ENCODE data around the gene ZNF84. TPM values are rescaled to one million over a fixed set of nuclear protein-coding genes. Genes with fewer than 3 reads are reported as not detected.

The ZNF84 gene
- total RNA-seq, 1 donor from 2014 or later = 33.7 TPM

DNA sequence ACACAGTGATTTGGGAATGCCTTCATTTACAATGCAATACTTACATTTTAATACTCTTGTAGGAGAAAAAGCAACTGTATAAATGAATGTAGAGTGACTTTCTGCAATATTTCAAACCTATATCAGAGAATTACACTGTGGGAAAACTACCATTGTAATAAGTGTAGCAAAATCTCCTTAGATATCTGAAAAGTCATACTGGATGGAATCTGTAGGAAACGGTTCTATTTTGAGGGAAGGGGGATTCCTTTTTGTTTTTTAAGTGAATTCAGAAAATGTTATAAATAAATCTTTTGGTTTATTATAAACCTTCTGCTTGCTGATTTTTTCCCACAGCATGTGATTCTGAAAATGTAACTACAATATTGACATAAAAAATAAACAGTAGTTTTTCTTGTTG lies 69.8 kb downstream of the ZNF84 start:
- Histone ChIP-seq H3K4me1 (ENCODE audit: insufficient read depth, low read length) (no peaks in the 10 kb centered on the region), H3K9me3 (ENCODE audit: insufficient read depth, low read depth, low read length) (peaks cover 54% of the 10 kb centered on the region), H3K79me2 (ENCODE audit: insufficient read depth, low read length) (no peaks in the 10 kb centered on the region), H4K20me1 (ENCODE audit: insufficient read depth, low read length) (no peaks in the 10 kb centered on the region), H3K27ac (ENCODE audit: low read depth, low read length) (no peak overlapping the region), H3K36me3 (ENCODE audit: insufficient read depth, low read length) (peaks cover 39% of the 10 kb centered on the region), H3K4me3 (ENCODE audit: insufficient read depth, low read depth, low read length) (no peak overlapping the region), H3K27me3 (ENCODE audit: insufficient read depth, low read length) (no peaks in the 10 kb centered on the region), H3K9ac (ENCODE audit: low read length) (no peak overlapping the region), H2AFZ (ENCODE audit: low read depth, low read length) (no peak overlapping the region), H3K4me2 (ENCODE audit: low read length) (no peak overlapping the region)
- Mint-ChIP-seq H3K36me3 (ENCODE audit: low read depth, unreplicated experiment) (peaks cover 75% of the 10 kb centered on the region), H3K27me3 (ENCODE audit: low read depth, unreplicated experiment) (no peaks in the 10 kb centered on the region), H3K4me1 (ENCODE audit: low read depth, unreplicated experiment) (no peaks in the 10 kb centered on the region), H3K9me3 (ENCODE audit: unreplicated experiment) (peaks cover 85% of the 10 kb centered on the region), H3K27ac (ENCODE audit: unreplicated experiment) (no peak overlapping the region), H3K4me3 (ENCODE audit: unreplicated experiment) (no peak overlapping the region)
- FAIRE-seq (no peak), DNase-seq (ENCODE audit: low read depth) (no peak)
- TF ChIP-seq, protein P1, sequence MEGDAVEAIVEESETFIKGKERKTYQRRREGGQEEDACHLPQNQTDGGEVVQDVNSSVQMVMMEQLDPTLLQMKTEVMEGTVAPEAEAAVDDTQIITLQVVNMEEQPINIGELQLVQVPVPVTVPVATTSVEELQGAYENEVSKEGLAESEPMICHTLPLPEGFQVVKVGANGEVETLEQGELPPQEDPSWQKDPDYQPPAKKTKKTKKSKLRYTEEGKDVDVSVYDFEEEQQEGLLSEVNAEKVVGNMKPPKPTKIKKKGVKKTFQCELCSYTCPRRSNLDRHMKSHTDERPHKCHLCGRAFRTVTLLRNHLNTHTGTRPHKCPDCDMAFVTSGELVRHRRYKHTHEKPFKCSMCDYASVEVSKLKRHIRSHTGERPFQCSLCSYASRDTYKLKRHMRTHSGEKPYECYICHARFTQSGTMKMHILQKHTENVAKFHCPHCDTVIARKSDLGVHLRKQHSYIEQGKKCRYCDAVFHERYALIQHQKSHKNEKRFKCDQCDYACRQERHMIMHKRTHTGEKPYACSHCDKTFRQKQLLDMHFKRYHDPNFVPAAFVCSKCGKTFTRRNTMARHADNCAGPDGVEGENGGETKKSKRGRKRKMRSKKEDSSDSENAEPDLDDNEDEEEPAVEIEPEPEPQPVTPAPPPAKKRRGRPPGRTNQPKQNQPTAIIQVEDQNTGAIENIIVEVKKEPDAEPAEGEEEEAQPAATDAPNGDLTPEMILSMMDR (IDR thresholded peaks at IDR 0.05; ENCODE audit: insufficient read depth, low read depth, low read length) = no peak
- no peak for TF ChIP-seq EZH2 (IDR thresholded peaks at IDR 0.05; ENCODE audit: insufficient read depth, low read length)

DNA sequence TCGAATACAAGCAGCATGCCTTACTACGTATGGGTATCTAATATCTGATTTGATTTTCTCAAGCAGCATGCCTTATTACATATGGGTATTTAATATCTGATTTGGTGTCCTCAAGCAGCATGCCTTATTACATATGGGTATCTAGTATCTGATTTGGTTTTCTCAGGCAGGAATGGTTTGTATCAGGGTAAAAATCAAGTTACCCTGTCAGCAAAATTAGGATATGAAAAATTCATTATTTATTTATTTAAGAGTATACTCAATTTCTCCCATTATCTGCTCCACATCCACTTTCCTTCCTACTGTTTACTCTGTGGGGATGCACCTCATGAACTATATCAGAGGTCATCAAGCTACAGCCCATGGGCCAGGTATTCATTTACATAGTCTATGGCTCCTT lies 70.8 kb downstream of the ZNF84 start:
- Histone ChIP-seq H3K4me1 (ENCODE audit: insufficient read depth, low read length) (no peaks in the 10 kb centered on the region), H3K27me3 (ENCODE audit: insufficient read depth, low read length) (no peaks in the 10 kb centered on the region), H3K79me2 (ENCODE audit: insufficient read depth, low read length) (no peaks in the 10 kb centered on the region), H3K9ac (ENCODE audit: low read length) (no peak overlapping the region), H3K36me3 (ENCODE audit: insufficient read depth, low read length) (peaks cover 31% of the 10 kb centered on the region), H3K9me3 (ENCODE audit: insufficient read depth, low read depth, low read length) (peaks cover 54% of the 10 kb centered on the region), H3K4me3 (ENCODE audit: insufficient read depth, low read depth, low read length) (no peak overlapping the region), H3K27ac (ENCODE audit: low read depth, low read length) (no peak overlapping the region), H3K4me2 (ENCODE audit: low read length) (no peak overlapping the region), H4K20me1 (ENCODE audit: insufficient read depth, low read length) (no peaks in the 10 kb centered on the region), H2AFZ (ENCODE audit: low read depth, low read length) (no peak overlapping the region)
- no peak for TF ChIP-seq EZH2 (IDR thresholded peaks at IDR 0.05; ENCODE audit: insufficient read depth, low read length)
- TF ChIP-seq, protein P1 (IDR thresholded peaks at IDR 0.05; ENCODE audit: insufficient read depth, low read depth, low read length) = no peak
- FAIRE-seq (no peak), DNase-seq (ENCODE audit: low read depth) (no peak)
- Mint-ChIP-seq H3K36me3 (ENCODE audit: low read depth, unreplicated experiment) (peaks cover 69% of the 10 kb centered on the region), H3K27me3 (ENCODE audit: low read depth, unreplicated experiment) (no peaks in the 10 kb centered on the region), H3K4me1 (ENCODE audit: low read depth, unreplicated experiment) (no peaks in the 10 kb centered on the region), H3K9me3 (ENCODE audit: unreplicated experiment) (peaks cover 84% of the 10 kb centered on the region), H3K27ac (ENCODE audit: unreplicated experiment) (no peak overlapping the region), H3K4me3 (ENCODE audit: unreplicated experiment) (no peak overlapping the region)

Other genes starting within 250 kb of the ZNF84 start
- 86.7 and 97.8 TPM in 2 replicates for gene GOLGA3, start 208.6 kb upstream of the ZNF84 start, total RNA-seq
- 60.4 and 66.6 TPM in 2 replicates for gene CHFR, start 149.9 kb upstream of the ZNF84 start, total RNA-seq
- gene ZNF605, start 81.2 kb upstream of the ZNF84 start, total RNA-seq = 14.3 and 16.2 TPM in 2 replicates
- 11.7 and 12.3 TPM in 2 replicates for gene ZNF26, start 51.1 kb upstream of the ZNF84 start, total RNA-seq
- gene ZNF140, start 43.4 kb downstream of the ZNF84 start, total RNA-seq = 17.2 and 17.6 TPM in 2 replicates
- 1.2 TPM in 2 replicates for gene ZNF891, start 92.8 kb downstream of the ZNF84 start, total RNA-seq
- 7.3 and 7.6 TPM in 2 replicates for gene ZNF10, start 93.1 kb downstream of the ZNF84 start, total RNA-seq
- 21.0 and 24.3 TPM in 2 replicates for gene ZNF268, start 144.0 kb downstream of the ZNF84 start, total RNA-seq
- gene ANHX, start 198.4 kb downstream of the ZNF84 start, total RNA-seq = not detected in 2 replicates